ENCODE results near the gene LRRC27. TPM values are rescaled to one million over a fixed set of nuclear protein-coding genes. Genes with fewer than 3 reads are reported as not detected.

Gene LRRC27
- total RNA-seq, 2 donors from 2014 or later = 4.8 to 5.3 TPM

GRCh38 chr10:132354356-132355094 lies 22.5 kb downstream of the LRRC27 start:
- Mint-ChIP-seq H3K27me3 (ENCODE audit: low read depth) (no peaks in the 10 kb centered on the region), H3K36me3 (ENCODE audit: insufficient read depth in 2 of 2) (peaks cover 0 to 2% of the 10 kb centered on the region in 2 donors), H3K4me1 (ENCODE audit: low read depth) (no peaks in the 10 kb centered on the region), H3K4me3 (no peak overlapping the region), H3K9me3 (peaks cover 0 to 2% of the 10 kb centered on the region in 2 donors), H3K27ac (no peak overlapping the region)
- DNase-seq (no peak), ATAC-seq (replicated peaks in 1 of 2) (no peak)

- no peak for ATAC-seq (replicated peaks in 1 of 2)
- Mint-ChIP-seq H3K9me3 (peaks cover 0 to 2% of the 10 kb centered on the region in 2 donors), H3K36me3 (ENCODE audit: insufficient read depth in 2 of 2) (peaks cover 0 to 2% of the 10 kb centered on the region in 2 donors), H3K27me3 (ENCODE audit: low read depth) (no peaks in the 10 kb centered on the region), H3K4me1 (ENCODE audit: low read depth) (no peaks in the 10 kb centered on the region), H3K27ac (no peak overlapping the region), H3K4me3 (no peak overlapping the region)
- no peak for DNase-seq
Measured at GRCh38 chr10:132355297-132355696, 23.3 kb downstream of the LRRC27 start.

- peaks cover 0 to 2% of the 10 kb centered on the region in 2 donors for H3K36me3 Mint-ChIP-seq (ENCODE audit: insufficient read depth in 2 of 2)
- peaks cover 0 to 2% of the 10 kb centered on the region in 2 donors for H3K9me3 Mint-ChIP-seq
- no peaks in the 10 kb centered on the region for H3K27me3 Mint-ChIP-seq (ENCODE audit: low read depth)
- H3K4me3 Mint-ChIP-seq = no peak overlapping the region
- DNase-seq = no peak
- no peak overlapping the region for H3K27ac Mint-ChIP-seq
- no peaks in the 10 kb centered on the region for H3K4me1 Mint-ChIP-seq (ENCODE audit: low read depth)
- no peak for ATAC-seq (replicated peaks in 1 of 2)
Measured at GRCh38 chr10:132355754-132356153, 23.8 kb downstream of the LRRC27 start.

GRCh38 chr10:132356621-132357195 lies 24.7 kb downstream of the LRRC27 start:
- H3K9me3 Mint-ChIP-seq = peaks cover 0 to 2% of the 10 kb centered on the region in 2 donors
- peaks cover 0 to 2% of the 10 kb centered on the region in 2 donors for H3K36me3 Mint-ChIP-seq (ENCODE audit: insufficient read depth in 2 of 2)
- H3K27ac Mint-ChIP-seq = no peak overlapping the region
- no peaks in the 10 kb centered on the region for H3K4me1 Mint-ChIP-seq (ENCODE audit: low read depth)
- no peaks in the 10 kb centered on the region for H3K27me3 Mint-ChIP-seq (ENCODE audit: low read depth)
- DNase-seq (no peak), ATAC-seq (replicated peaks in 1 of 2) (no peak)
- H3K4me3 Mint-ChIP-seq = no peak overlapping the region

GRCh38 chr10:132357286-132358058 lies 25.5 kb downstream of the LRRC27 start:
- Mint-ChIP-seq H3K4me1 (ENCODE audit: low read depth) (no peaks in the 10 kb centered on the region), H3K27me3 (ENCODE audit: low read depth) (no peaks in the 10 kb centered on the region), H3K9me3 (peaks cover 0 to 2% of the 10 kb centered on the region in 2 donors), H3K36me3 (ENCODE audit: insufficient read depth in 2 of 2) (peaks cover 0 to 2% of the 10 kb centered on the region in 2 donors), H3K4me3 (no peak overlapping the region), H3K27ac (no peak overlapping the region)
- ATAC-seq (replicated peaks in 1 of 2) (no peak), DNase-seq (no peak)

GRCh38 chr10:132359305-132360040 lies 27.5 kb downstream of the LRRC27 start:
- DNase-seq (no peak), ATAC-seq (replicated peaks in 1 of 2) (no peak)
- peaks cover 3 to 4% of the 10 kb centered on the region in 2 donors for H3K36me3 Mint-ChIP-seq (ENCODE audit: insufficient read depth in 2 of 2)
- H3K27me3 Mint-ChIP-seq (ENCODE audit: low read depth) = no peaks in the 10 kb centered on the region
- no peak overlapping the region for H3K27ac Mint-ChIP-seq
- H3K4me3 Mint-ChIP-seq = no peak overlapping the region
- H3K9me3 Mint-ChIP-seq = peaks cover 0 to 6% of the 10 kb centered on the region in 2 donors
- no peaks in the 10 kb centered on the region for H3K4me1 Mint-ChIP-seq (ENCODE audit: low read depth)

- H3K4me3 Mint-ChIP-seq = no peak overlapping the region
- ATAC-seq (replicated peaks in 1 of 2) (no peak), DNase-seq (peak; percentile 37 to 39)
- no peak overlapping the region for H3K27ac Mint-ChIP-seq
- peaks cover 4% of the 10 kb centered on the region for H3K4me1 Mint-ChIP-seq (ENCODE audit: low read depth)
- peaks cover 4 to 6% of the 10 kb centered on the region in 2 donors for H3K36me3 Mint-ChIP-seq (ENCODE audit: insufficient read depth in 2 of 2)
- H3K9me3 Mint-ChIP-seq = peaks cover 0 to 8% of the 10 kb centered on the region in 2 donors
- H3K27me3 Mint-ChIP-seq (ENCODE audit: low read depth) = no peaks in the 10 kb centered on the region
Measured at GRCh38 chr10:132360766-132361447, 28.9 kb downstream of the LRRC27 start.

- Mint-ChIP-seq H3K27ac (no peak overlapping the region), H3K9me3 (peaks cover 0 to 8% of the 10 kb centered on the region in 2 donors), H3K4me1 (ENCODE audit: low read depth) (peaks cover 4% of the 10 kb centered on the region), H3K27me3 (ENCODE audit: low read depth) (no peaks in the 10 kb centered on the region), H3K4me3 (no peak overlapping the region), H3K36me3 (ENCODE audit: insufficient read depth in 2 of 2) (peaks cover 4 to 6% of the 10 kb centered on the region in 2 donors)
- ATAC-seq (replicated peaks in 1 of 2) (no peak), DNase-seq (no peak)
Measured at GRCh38 chr10:132361581-132362101, 29.6 kb downstream of the LRRC27 start.

- H3K4me3 Mint-ChIP-seq = no peak overlapping the region
- H3K9me3 Mint-ChIP-seq = peaks cover 0 to 8% of the 10 kb centered on the region in 2 donors
- no peak for ATAC-seq (replicated peaks in 1 of 2)
- peaks cover 4 to 6% of the 10 kb centered on the region in 2 donors for H3K36me3 Mint-ChIP-seq (ENCODE audit: insufficient read depth in 2 of 2)
- no peaks in the 10 kb centered on the region for H3K27me3 Mint-ChIP-seq (ENCODE audit: low read depth)
- peaks cover 4% of the 10 kb centered on the region for H3K4me1 Mint-ChIP-seq (ENCODE audit: low read depth)
- no peak overlapping the region for H3K27ac Mint-ChIP-seq
- no peak for DNase-seq
Measured at GRCh38 chr10:132362151-132362611, 30.2 kb downstream of the LRRC27 start.

- Mint-ChIP-seq H3K4me3 (no peak overlapping the region), H3K27me3 (ENCODE audit: low read depth) (no peaks in the 10 kb centered on the region), H3K4me1 (ENCODE audit: low read depth) (peaks cover 4% of the 10 kb centered on the region), H3K9me3 (peaks cover 0 to 6% of the 10 kb centered on the region in 2 donors), H3K36me3 (ENCODE audit: insufficient read depth in 2 of 2) (peaks cover 2 to 6% of the 10 kb centered on the region in 2 donors), H3K27ac (no peak overlapping the region)
- ATAC-seq (replicated peaks in 1 of 2) (no peak), DNase-seq (no peak)
Measured at GRCh38 chr10:132363376-132363775, 31.4 kb downstream of the LRRC27 start.

- peaks cover 4% of the 10 kb centered on the region for H3K4me1 Mint-ChIP-seq (ENCODE audit: low read depth)
- ATAC-seq (replicated peaks in 1 of 2) = peak; percentile 45 to 63
- no peak overlapping the region for H3K4me3 Mint-ChIP-seq
- H3K36me3 Mint-ChIP-seq (ENCODE audit: insufficient read depth in 2 of 2) = peaks cover 2 to 6% of the 10 kb centered on the region in 2 donors
- peak overlapping the region; percentile 69 for H3K27ac Mint-ChIP-seq
- DNase-seq = no peak
- H3K9me3 Mint-ChIP-seq = peaks cover 0 to 6% of the 10 kb centered on the region in 2 donors
- H3K27me3 Mint-ChIP-seq (ENCODE audit: low read depth) = no peaks in the 10 kb centered on the region
Measured at GRCh38 chr10:132363921-132364593, 32.1 kb downstream of the LRRC27 start.

Data from activated T-cell treated with anti-CD3 and anti-CD28 coated beads, Interleukin-2, amount 50 U/mL, for 72 hours (primary cell).